Measurements from ENCODE around the gene AKT2. TPM values are rescaled to one million over a fixed set of nuclear protein-coding genes. Genes with fewer than 3 reads are reported as not detected.

AKT2 gene
- total RNA-seq, 1 experiment from 2014 or later = 63.4 TPM

- in situ Hi-C loops (cut with HindIII; ENCODE audit: low pct_unique_long_range_greater_than_20kb, low sequenced_read_pairs) = no loop called here
- no peak for DNase-seq (ENCODE audit: low read depth)
These were observed 68.4 kb downstream of the AKT2 start for GRCh38 chr19:40216777-40217026.

- in situ Hi-C loops (cut with HindIII; ENCODE audit: low pct_unique_long_range_greater_than_20kb, low sequenced_read_pairs) = no loop called here
- DNase-seq (ENCODE audit: low read depth) = no peak
These were observed 69.0 kb downstream of the AKT2 start for GRCh38 chr19:40216013-40216776.

- in situ Hi-C loops (cut with HindIII; ENCODE audit: low pct_unique_long_range_greater_than_20kb, low sequenced_read_pairs) = no loop called here
These were observed 70.2 kb downstream of the AKT2 start for GRCh38 chr19:40214936-40215335.

GRCh38 chr19:40213882-40214570 is 71.1 kb downstream of the AKT2 start:
- no peak for DNase-seq (ENCODE audit: low read depth)
- in situ Hi-C loops (cut with HindIII; ENCODE audit: low pct_unique_long_range_greater_than_20kb, low sequenced_read_pairs) = no loop called here

More at GRCh38 chr19:40214936-40215335, 70.2 kb downstream of the AKT2 start:
- no peak for DNase-seq (ENCODE audit: low read depth)

GRCh38 chr19:40213251-40213829 is 71.8 kb downstream of the AKT2 start:
- in situ Hi-C loops (cut with HindIII; ENCODE audit: low pct_unique_long_range_greater_than_20kb, low sequenced_read_pairs) = no loop called here
- no peak for DNase-seq (ENCODE audit: low read depth)

GRCh38 chr19:40210889-40211288 is 74.3 kb downstream of the AKT2 start:
- in situ Hi-C loops (cut with HindIII; ENCODE audit: low pct_unique_long_range_greater_than_20kb, low sequenced_read_pairs) = no loop called here
- no peak for DNase-seq (ENCODE audit: low read depth)

- in situ Hi-C loops (cut with HindIII; ENCODE audit: low pct_unique_long_range_greater_than_20kb, low sequenced_read_pairs) = no loop called here
- no peak for DNase-seq (ENCODE audit: low read depth)
These were observed 76.5 kb downstream of the AKT2 start for GRCh38 chr19:40208602-40209001.

GRCh38 chr19:40205760-40206159 is 79.4 kb downstream of the AKT2 start:
- no peak for DNase-seq (ENCODE audit: low read depth)
- in situ Hi-C loops (cut with HindIII; ENCODE audit: low pct_unique_long_range_greater_than_20kb, low sequenced_read_pairs) = no loop called here

GRCh38 chr19:40204381-40204780 is 80.8 kb downstream of the AKT2 start:
- in situ Hi-C loops (cut with HindIII; ENCODE audit: low pct_unique_long_range_greater_than_20kb, low sequenced_read_pairs) = no loop called here
- no peak for DNase-seq (ENCODE audit: low read depth)

GRCh38 chr19:40200341-40201099 is 84.6 kb downstream of the AKT2 start:
- no peak for DNase-seq (ENCODE audit: low read depth)
- in situ Hi-C loops (cut with HindIII; ENCODE audit: low pct_unique_long_range_greater_than_20kb, low sequenced_read_pairs) = no loop called here

GRCh38 chr19:40198272-40198990 is 86.7 kb downstream of the AKT2 start:
- DNase-seq (ENCODE audit: low read depth) = no peak
- in situ Hi-C loops (cut with HindIII; ENCODE audit: low pct_unique_long_range_greater_than_20kb, low sequenced_read_pairs) = no loop called here

- in situ Hi-C loops (cut with HindIII; ENCODE audit: low pct_unique_long_range_greater_than_20kb, low sequenced_read_pairs) = no loop called here
- no peak for DNase-seq (ENCODE audit: low read depth)
These were observed 91.6 kb downstream of the AKT2 start for GRCh38 chr19:40193587-40193849.

- in situ Hi-C loops (cut with HindIII; ENCODE audit: low pct_unique_long_range_greater_than_20kb, low sequenced_read_pairs) = no loop called here
- DNase-seq (ENCODE audit: low read depth) = no peak
These were observed 92.2 kb downstream of the AKT2 start for GRCh38 chr19:40192758-40193586.

- in situ Hi-C loops (cut with HindIII; ENCODE audit: low pct_unique_long_range_greater_than_20kb, low sequenced_read_pairs) = no loop called here
These were observed 93.1 kb downstream of the AKT2 start for GRCh38 chr19:40191836-40192646.

GRCh38 chr19:40190891-40191835 is 94.0 kb downstream of the AKT2 start, which contains the start of gene MAP3K10:
MAP3K10 (plus strand) TSS chr19:40191426; CDS start chr19:40192032, 606 bp downstream.
- in situ Hi-C loops (cut with HindIII; ENCODE audit: low pct_unique_long_range_greater_than_20kb, low sequenced_read_pairs) = no loop called here
- peak; percentile 83 for DNase-seq (ENCODE audit: low read depth)

More at GRCh38 chr19:40191836-40192646, 93.1 kb downstream of the AKT2 start:
- peak; percentile 16 for DNase-seq (ENCODE audit: low read depth)

GRCh38 chr19:40184273-40184672 is 100.9 kb downstream of the AKT2 start:
- in situ Hi-C loops (cut with HindIII; ENCODE audit: low pct_unique_long_range_greater_than_20kb, low sequenced_read_pairs) = no loop called here

More at GRCh38 chr19:40184273-40184672, 100.9 kb downstream of the AKT2 start:
- DNase-seq (ENCODE audit: low read depth) = no peak
